ENCODE results near the gene SNPH. TPM values are rescaled to one million over a fixed set of nuclear protein-coding genes. Genes with fewer than 3 reads are reported as not detected.

SNPH gene
- total and polyA plus RNA-seq, 8 donors = 1.8 to 5.9 (median 2.3) TPM

DNA sequence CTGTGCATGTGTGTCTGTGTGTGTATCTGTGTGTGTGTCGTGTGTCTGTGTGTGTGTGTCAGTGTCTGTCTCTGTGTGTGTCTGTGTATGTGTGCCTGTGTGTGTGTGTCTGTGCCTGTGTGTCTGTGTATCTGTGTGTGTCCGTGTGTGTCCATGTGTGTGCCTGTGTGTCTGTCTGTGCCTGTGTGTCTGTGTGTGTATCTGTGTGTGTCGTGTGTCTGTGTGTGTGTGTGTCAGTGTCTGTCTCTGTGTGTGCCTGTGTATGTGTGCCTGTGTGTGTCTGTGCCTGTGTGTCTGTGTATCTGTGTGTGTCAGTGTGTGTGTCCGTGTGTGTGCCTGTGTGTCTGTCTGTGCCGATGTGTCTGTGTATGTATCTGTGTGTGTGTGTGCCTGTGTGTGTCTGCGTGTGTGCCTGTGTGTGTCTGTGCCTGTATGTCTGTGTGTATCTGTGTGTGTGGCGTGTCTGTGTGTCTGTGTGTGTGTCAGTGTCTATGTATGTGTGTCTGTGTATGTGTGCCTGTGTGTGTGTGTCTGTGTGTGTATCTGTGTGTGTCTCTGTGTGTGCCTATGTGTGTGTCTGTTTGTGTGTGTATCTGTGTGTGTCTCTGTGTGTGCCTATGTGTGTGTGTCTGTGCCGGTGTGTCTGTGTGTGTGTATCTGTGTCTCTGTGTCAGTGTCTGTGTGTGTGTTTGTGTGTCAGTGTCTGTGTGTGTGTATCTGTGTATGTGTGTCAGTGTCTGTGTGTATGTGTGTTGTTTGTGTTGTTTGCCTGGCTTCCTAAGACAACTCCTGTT, 11.6 kb downstream of the SNPH start:
- Histone ChIP-seq H3K9me3 (no peaks in the 10 kb centered on the region), H3K4me3 (no peak overlapping the region), H3K27me3 (no peaks in the 10 kb centered on the region), H3K4me1 (peaks cover 0 to 5% of the 10 kb centered on the region in 2 donors), H3K36me3 (no peaks in the 10 kb centered on the region), H3K27ac (no peak overlapping the region)
- no peak for TF ChIP-seq CTCF (IDR thresholded peaks at IDR 0.05)
- ATAC-seq = no peak
- intact Hi-C loops (cut with DNase I) = no loop called here
- no peak for DNase-seq

GRCh38 chr20:1278993-1279392, 12.9 kb downstream of the SNPH start:
- no peaks in the 10 kb centered on the region for H3K27me3 ChIP-seq
- H3K27ac ChIP-seq = no peak overlapping the region
- H3K36me3 ChIP-seq = no peaks in the 10 kb centered on the region
- no peak overlapping the region for H3K4me3 ChIP-seq
- intact Hi-C loops (cut with DNase I) = no loop called here
- H3K4me1 ChIP-seq = peaks cover 0 to 5% of the 10 kb centered on the region in 2 donors
- no peak for DNase-seq
- ATAC-seq = no peak
- H3K9me3 ChIP-seq = no peaks in the 10 kb centered on the region
- TF ChIP-seq CTCF (IDR thresholded peaks at IDR 0.05) = no peak

GRCh38 chr20:1280195-1281102, 14.4 kb downstream of the SNPH start:
- no peaks in the 10 kb centered on the region for H3K36me3 ChIP-seq
- DNase-seq = no peak
- H3K4me3 ChIP-seq = no peak overlapping the region
- ATAC-seq = no peak
- no peaks in the 10 kb centered on the region for H3K9me3 ChIP-seq
- no peaks in the 10 kb centered on the region for H3K27me3 ChIP-seq
- intact Hi-C loops (cut with DNase I) = no loop called here
- no peak for TF ChIP-seq CTCF (IDR thresholded peaks at IDR 0.05)
- peaks cover 0 to 5% of the 10 kb centered on the region in 2 donors for H3K4me1 ChIP-seq
- no peak overlapping the region for H3K27ac ChIP-seq

DNA sequence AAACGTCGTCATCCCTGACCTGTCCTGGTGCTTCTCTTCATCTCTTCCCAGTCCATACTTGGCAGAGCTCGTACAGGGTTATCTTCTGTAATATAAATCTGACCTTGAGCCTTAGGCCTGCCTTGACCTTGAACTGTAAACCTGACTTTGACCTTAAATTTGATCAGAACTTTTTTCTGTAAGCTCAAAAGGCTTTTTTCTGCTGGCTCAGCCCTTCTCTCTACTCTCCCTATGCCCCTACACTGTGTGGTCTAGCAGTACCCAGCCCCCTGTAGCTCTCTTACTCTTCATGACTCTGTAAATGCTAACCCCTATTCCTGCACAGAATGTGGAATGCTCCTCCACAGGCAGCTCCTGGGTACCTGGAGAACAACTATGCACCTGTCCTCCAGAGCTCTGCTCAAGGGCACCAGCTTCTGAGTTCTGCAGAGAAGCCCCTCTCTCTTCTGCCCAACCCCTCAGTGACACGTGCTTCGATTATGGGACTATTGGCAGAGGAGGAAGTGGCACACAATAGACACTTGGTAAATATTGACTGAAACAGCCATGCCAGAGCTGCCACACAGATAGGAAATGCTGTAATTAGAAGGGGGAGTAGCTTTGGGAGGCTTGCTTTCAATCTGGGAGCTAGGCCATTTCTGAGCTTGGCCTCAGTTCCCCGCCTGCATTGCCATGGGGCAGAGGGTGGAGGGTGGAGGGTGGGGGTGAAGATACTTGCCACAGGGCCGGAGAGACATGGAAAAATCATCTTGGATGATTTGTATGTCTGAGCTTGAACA, 15.4 kb downstream of the SNPH start:
- ATAC-seq = no peak
- H3K4me1 ChIP-seq = peaks cover 0 to 5% of the 10 kb centered on the region in 2 donors
- no peaks in the 10 kb centered on the region for H3K36me3 ChIP-seq
- H3K27me3 ChIP-seq = no peaks in the 10 kb centered on the region
- H3K27ac ChIP-seq = no peak overlapping the region
- no peak for DNase-seq
- H3K9me3 ChIP-seq = no peaks in the 10 kb centered on the region
- no peak overlapping the region for H3K4me3 ChIP-seq
- no peak for TF ChIP-seq CTCF (IDR thresholded peaks at IDR 0.05)
- intact Hi-C loops (cut with DNase I) = no loop called here
